Right cardiac atrium (tissue), 5 donors: ENCODE data around the gene SESN1. TPM values are rescaled to one million over a fixed set of nuclear protein-coding genes. Genes with fewer than 3 reads are reported as not detected.

ENCODE experiments used
- ATAC-seq, 2 donors: fragments of 200-7000 bp; cut with Tn5 transposase; one replicate each; pipeline versions ENCODE4 v1.8.0 to v1.9.1; 2020; ENCODE audit warnings: moderate library complexity in 2 of 2, mild to moderate bottlenecking in 1 of 2
- DNase-seq, 3 donors: peaks; one replicate each; pipeline ENCODE4 v3.0.0-alpha.2; 2020
- H3K27ac ChIP-seq: one replicate; pipeline ENCODE4 v1.5.1; 2013; ENCODE audit warnings: mild to moderate bottlenecking, low read length, control low read depth, moderate library complexity
- H3K27me3 ChIP-seq: one replicate; pipeline ENCODE4 v1.6.1; 2013; ENCODE audit not compliant: control insufficient read depth, insufficient read depth
- H3K4me1 ChIP-seq: one replicate; pipeline ENCODE4 v1.6.1; 2013; ENCODE audit warnings: low read length; ENCODE audit not compliant: control insufficient read depth, insufficient read depth
- H3K4me3 ChIP-seq: one replicate; pipeline ENCODE4 v1.5.1; 2013; ENCODE audit warnings: low read length, control low read depth
- H3K9me3 ChIP-seq: one replicate; pipeline ENCODE4 v1.6.1; 2013; ENCODE audit warnings: low read length; ENCODE audit not compliant: control insufficient read depth
- WGBS: extraction: QIAGEN DNeasy Blood & Tissue Kit; methylation state at CpG from one replicate; pipeline ENCODE4 v1.1.7; 2013; 5-methylcytosine and 5-hydroxymethylcytosine counted together
- intact Hi-C, 4 donors: fragments of 100-400 bp; cut with DNase I; formaldehyde crosslinking; loops; one replicate each; pipeline versions ENCODE4 v1.11.0 to v1.14.0; 2022 to 2023
- polyA plus RNA-seq: library from polyadenylated mRNA; stranded (reverse); fragments of 200-250 nt; gene quantifications from one replicate; pipeline ENCODE4 v1.2.3, GENCODE V29; 2013
- total RNA-seq, 4 donors: library from RNA; stranded (reverse); fragmentation: NEBNext Ultra II Directional; extraction: Animal tissue kit (Norgen Biotek cat#: 25700); gene quantifications; one replicate each; pipeline ENCODE4 v1.2.1, GENCODE V29; 2021
- donor health status: healthy with polysubstance abuse.
- donor health status: DM: no; HTN: yes; CAD: no.
- donor health status: DM: no; HTN: no; CAD: no.
- donor health status: DM: no; HTN: yes; CAD: no; lungs with severe emphysema.
- donor health status: DM: yes; HTN: yes; CAD: no.

SESN1 gene
- total and polyA plus RNA-seq, 5 donors: 26.5 to 60.5 (median 40.8) TPM

- intact Hi-C loops: loop anchor here in 2 of 4 donors (10.0 kb wide), 1 partner anchor 58 kb away; no protein-coding TSS in a partner anchor
- Histone ChIP-seq H3K27me3 (no peaks in the 10 kb centered on the region), H3K4me3 (no peak overlapping the region), H3K27ac (peak overlapping the region; percentile 95), H3K4me1 (peaks cover 21% of the 10 kb centered on the region), H3K9me3 (no peaks in the 10 kb centered on the region)
- no peak for DNase-seq
- peak; percentile 17 to 19 for ATAC-seq
- WGBS: 25% methylated on average over 3 of the region's 3 CpGs
Measured at GRCh38 chr6:108946695-108947094, 148.0 kb downstream of the SESN1 start.

GRCh38 chr6:108945681-108946159 lies 148.9 kb downstream of the SESN1 start:
- peak overlapping the region; percentile 99 for H3K27ac ChIP-seq
- H3K27me3 ChIP-seq: no peaks in the 10 kb centered on the region
- no peaks in the 10 kb centered on the region for H3K9me3 ChIP-seq
- intact Hi-C loops: loop anchor here in 2 of 4 donors (10.0 kb wide), 1 partner anchor 59 kb away; no protein-coding TSS in a partner anchor
- ATAC-seq (peak; percentile 91 to 92), DNase-seq (peak; percentile 92 to 97 (median 96))
- no peak overlapping the region for H3K4me3 ChIP-seq
- peaks cover 17% of the 10 kb centered on the region for H3K4me1 ChIP-seq
- 21% methylated on average over 10 of the region's 10 CpGs for WGBS

- Histone ChIP-seq H3K9me3 (no peaks in the 10 kb centered on the region), H3K27ac (peak overlapping the region; percentile 99), H3K27me3 (no peaks in the 10 kb centered on the region), H3K4me3 (peak overlapping the region; percentile 21), H3K4me1 (peaks cover 17% of the 10 kb centered on the region)
- DNase-seq (peak; percentile 81 to 90 (median 83)), ATAC-seq (peak; percentile 74 to 80)
- WGBS: 22% methylated on average over 12 of the region's 12 CpGs
- intact Hi-C loops: loop anchor here in 2 of 4 donors (10.0 kb wide), 1 partner anchor 60 kb away; no protein-coding TSS in a partner anchor
Measured at GRCh38 chr6:108944707-108945680, 149.7 kb downstream of the SESN1 start.

DNA sequence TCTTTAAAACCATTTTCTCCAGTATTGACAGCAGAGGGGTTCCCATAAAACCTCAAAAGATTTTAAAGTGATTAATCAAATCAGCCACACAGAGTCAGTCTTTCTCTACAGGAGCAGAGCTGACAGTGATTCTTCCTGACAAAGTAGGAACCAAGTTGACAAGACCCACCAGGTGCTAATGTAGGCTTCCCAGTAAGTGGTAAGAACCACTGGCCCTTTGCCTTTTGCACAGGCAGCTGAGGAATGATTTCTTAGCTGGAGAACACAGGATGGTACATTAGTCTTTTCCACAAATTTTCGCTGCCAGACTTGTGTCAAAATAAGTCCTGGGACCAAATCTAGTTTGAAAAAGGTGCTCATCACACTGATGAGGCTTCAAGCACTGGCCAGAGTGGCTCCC lies 150.6 kb downstream of the SESN1 start:
- intact Hi-C loops: loop anchor here in 2 of 4 donors (10.0 kb wide), 1 partner anchor 61 kb away; no protein-coding TSS in a partner anchor
- no peak overlapping the region for H3K4me3 ChIP-seq
- no peaks in the 10 kb centered on the region for H3K9me3 ChIP-seq
- no peaks in the 10 kb centered on the region for H3K27me3 ChIP-seq
- DNase-seq: no peak
- peak overlapping the region; percentile 91 for H3K27ac ChIP-seq
- ATAC-seq: no peak
- peaks cover 17% of the 10 kb centered on the region for H3K4me1 ChIP-seq
- 88% methylated on average over 1 of the region's 1 CpG for WGBS

DNA sequence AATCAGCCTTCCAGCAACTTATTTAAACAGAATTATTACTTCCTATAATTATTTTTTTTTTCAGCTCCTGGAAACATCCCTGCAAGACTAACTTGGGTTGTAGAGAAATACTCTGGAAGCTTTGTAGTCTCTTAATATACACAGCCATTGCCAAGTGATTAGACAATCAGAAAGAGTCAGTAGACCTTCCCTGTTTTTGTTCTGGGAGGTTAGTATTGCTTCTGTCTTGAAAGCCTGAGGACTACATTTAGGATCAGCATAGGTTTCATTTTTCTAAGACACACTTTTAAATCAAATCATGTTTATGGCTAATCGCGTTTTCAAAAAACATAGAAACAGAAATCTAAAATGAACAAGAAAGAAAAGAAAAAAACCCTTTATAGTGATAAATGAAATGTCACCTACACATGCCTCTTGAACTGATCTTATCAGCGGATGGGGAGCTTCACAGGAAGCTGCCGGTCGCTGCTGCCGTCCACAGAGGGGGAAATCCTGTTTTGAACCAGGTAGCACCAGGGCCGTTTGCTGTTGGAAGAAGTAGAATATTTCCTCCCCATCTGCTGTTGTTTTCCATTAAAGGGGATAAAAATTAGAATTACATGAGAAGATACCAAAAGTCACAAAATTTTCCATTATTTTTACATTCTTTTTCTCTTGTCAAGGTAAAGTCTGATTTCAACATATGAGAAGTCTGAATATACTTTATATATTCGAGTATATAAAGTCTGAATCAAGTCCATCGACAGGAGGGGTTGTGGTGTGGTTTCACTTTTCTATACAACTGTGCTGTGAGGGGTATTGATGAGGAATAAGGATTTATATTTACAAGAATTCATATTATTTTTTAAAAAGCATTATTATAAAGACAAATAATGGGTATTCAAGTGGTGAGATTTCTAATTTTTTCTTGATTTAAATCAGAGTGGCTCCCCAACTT lies 151.8 kb downstream of the SESN1 start:
- DNase-seq (no peak), ATAC-seq (no peak)
- Histone ChIP-seq H3K9me3 (no peaks in the 10 kb centered on the region), H3K4me3 (peak overlapping the region; percentile 12), H3K4me1 (peaks cover 15% of the 10 kb centered on the region), H3K27ac (peak overlapping the region; percentile 42), H3K27me3 (no peaks in the 10 kb centered on the region)
- whole genome bisulfite sequencing: 55% methylated on average over 9 of the region's 9 CpGs
- intact Hi-C loops: loop anchor here in 2 of 4 donors (10.0 kb wide), 1 partner anchor 62 kb away; no protein-coding TSS in a partner anchor

GRCh38 chr6:108941859-108942258 lies 152.8 kb downstream of the SESN1 start:
- H3K4me3 ChIP-seq: no peak overlapping the region
- no peak for ATAC-seq
- intact Hi-C loops: loop anchor here in 2 of 4 donors (10.0 kb wide), 1 partner anchor 63 kb away; no protein-coding TSS in a partner anchor
- H3K27ac ChIP-seq: no peak overlapping the region
- H3K4me1 ChIP-seq: peaks cover 10% of the 10 kb centered on the region
- DNase-seq: no peak
- no peaks in the 10 kb centered on the region for H3K9me3 ChIP-seq
- 37% methylated on average over 2 of the region's 2 CpGs for WGBS
- H3K27me3 ChIP-seq: no peaks in the 10 kb centered on the region

GRCh38 chr6:108941281-108941680 lies 153.4 kb downstream of the SESN1 start:
- WGBS: 98% methylated on average over 1 of the region's 1 CpG
- ATAC-seq: no peak
- Histone ChIP-seq H3K4me1 (peaks cover 6% of the 10 kb centered on the region), H3K4me3 (no peak overlapping the region), H3K27ac (no peak overlapping the region), H3K27me3 (no peaks in the 10 kb centered on the region), H3K9me3 (no peaks in the 10 kb centered on the region)
- intact Hi-C loops: loop anchor here in 2 of 4 donors (10.0 kb wide), 1 partner anchor 64 kb away; no protein-coding TSS in a partner anchor
- no peak for DNase-seq

DNA sequence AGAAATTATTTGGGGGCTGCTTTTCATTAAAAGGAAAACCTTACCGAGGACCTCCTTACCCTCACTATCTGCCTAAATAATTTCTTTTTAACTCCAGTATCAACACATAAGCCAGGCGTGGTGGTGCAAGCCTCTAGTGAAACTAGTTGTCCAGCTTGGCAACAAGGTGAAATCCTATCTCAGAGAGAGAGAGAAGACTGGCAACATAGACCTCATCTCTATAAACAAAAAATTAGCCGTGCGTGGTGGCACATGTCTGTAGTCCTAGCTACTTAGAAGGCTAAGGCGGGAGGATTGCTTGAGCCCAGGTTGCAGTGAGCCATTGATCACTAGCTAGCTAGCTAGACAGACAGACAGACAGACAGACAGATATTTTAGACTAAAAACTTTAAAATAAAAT lies 153.9 kb downstream of the SESN1 start:
- DNase-seq (no peak), ATAC-seq (no peak)
- no peaks in the 10 kb centered on the region for H3K9me3 ChIP-seq
- 74% methylated on average over 5 of the region's 5 CpGs for WGBS
- no peak overlapping the region for H3K4me3 ChIP-seq
- H3K27ac ChIP-seq: no peak overlapping the region
- intact Hi-C loops: loop anchor here in 2 of 4 donors (10.0 kb wide), 1 partner anchor 64 kb away; no protein-coding TSS in a partner anchor
- H3K4me1 ChIP-seq: peaks cover 6% of the 10 kb centered on the region
- no peaks in the 10 kb centered on the region for H3K27me3 ChIP-seq

- DNase-seq (no peak), ATAC-seq (no peak)
- intact Hi-C loops: no loop called here
- 100% methylated on average over 1 of the region's 1 CpG for WGBS
- Histone ChIP-seq H3K27me3 (no peaks in the 10 kb centered on the region), H3K9me3 (no peaks in the 10 kb centered on the region), H3K4me3 (no peak overlapping the region), H3K27ac (no peak overlapping the region), H3K4me1 (peaks cover under 1% of the 10 kb centered on the region)
Measured at GRCh38 chr6:108937170-108937569, 157.5 kb downstream of the SESN1 start.
